HG02610 (cell line): ENCODE measurements around the gene ASIP.
"Not testable (repeated sequence)": the region's sequence is repeated elsewhere in the genome, so short reads cannot be mapped to it uniquely, and the experiment has no call there.

Experiments
- ATAC-seq: cut with Tn5 transposase; IDR thresholded peaks from one replicate; pipeline ENCODE4 v1.9.1; 2021; ENCODE audit warnings: mild to moderate bottlenecking, moderate library complexity; ENCODE audit not compliant: unreplicated experiment

The ASIP gene

DNA sequence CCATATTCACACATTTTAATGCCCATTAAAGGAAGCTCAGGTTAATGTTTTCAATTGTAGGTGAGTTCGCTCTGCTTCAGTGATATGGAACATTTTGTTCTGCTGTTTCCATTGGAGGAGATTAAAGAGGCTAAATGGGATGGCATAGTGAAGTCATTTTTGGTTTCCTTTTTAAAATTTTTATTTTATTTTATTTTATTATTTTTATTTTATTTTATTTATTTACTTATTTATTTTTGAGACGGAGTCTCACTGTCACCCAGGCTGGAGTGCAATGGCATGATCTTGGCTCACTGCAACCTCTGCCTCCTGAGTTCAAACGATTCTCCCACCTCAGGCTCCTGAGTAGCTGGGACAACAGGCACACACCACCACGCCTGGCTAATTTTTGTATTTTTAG lies 792 bp downstream of the ASIP start:
- ATAC-seq = not testable (repeated sequence)

DNA sequence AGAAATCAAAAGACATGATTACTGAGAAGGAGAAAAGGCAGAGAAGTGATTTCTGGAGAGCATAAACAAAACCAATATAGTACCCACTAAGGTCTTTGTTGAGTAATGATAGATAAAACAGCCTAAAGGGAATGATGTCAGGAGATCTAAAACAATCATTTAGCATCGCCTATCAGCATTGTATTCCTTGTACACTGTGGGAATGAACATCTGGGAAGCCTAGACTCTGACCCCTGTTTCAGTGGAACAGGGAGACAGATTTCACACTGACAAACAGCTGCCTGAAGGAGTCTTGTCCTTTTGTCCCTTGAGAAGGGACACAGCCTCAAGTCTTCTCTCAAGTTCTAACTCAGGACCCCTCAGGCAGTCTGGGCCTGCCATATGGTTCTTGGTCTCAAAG lies 1.7 kb downstream of the ASIP start:
- ATAC-seq = no peak

DNA sequence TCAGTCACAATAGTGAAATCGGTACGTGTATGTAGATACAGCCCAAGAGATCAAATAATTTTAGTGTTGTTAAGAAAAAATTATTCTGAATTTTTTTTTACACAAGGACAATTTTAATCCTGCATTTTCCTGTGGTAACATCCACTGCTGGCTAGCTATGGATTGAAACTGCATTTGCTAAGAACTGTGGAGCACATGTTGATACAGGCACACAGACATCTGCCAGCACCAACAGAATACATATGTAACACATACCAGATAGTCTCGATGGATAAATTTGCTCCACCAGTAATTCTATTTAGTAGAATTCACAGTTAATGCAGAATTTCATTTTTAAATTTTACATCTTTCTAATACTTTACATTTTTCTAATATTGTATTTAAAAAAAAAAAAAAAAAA lies 2.2 kb downstream of the ASIP start:
- no peak for ATAC-seq

DNA sequence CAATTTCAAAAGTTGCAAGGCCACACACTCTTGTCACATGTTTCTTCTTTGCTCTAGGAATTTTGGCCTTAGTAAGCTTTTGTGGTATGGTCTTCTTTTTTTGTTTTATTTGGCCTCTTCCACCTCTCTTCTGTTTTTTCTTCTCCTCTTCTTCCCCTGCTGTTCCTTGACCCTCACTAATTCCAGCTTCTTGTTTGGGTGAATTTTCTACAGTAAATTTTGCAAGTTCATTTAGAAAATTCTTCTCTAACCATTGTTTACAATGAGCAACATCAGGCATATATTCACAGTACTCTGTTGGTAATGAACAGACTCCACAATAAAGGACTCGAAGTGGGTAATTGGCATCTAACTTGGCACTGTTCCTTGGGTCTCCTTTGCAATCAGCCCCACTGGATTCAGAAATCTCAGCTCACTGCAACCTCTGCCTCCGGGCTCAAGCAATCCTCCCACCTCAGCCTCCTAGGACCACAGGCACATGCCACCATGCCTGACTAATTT lies 5.0 kb downstream of the ASIP start:
- no peak for ATAC-seq

- no peak for ATAC-seq
These were observed 8.1 kb downstream of the ASIP start for GRCh38 chr20:34249291-34249690.

DNA sequence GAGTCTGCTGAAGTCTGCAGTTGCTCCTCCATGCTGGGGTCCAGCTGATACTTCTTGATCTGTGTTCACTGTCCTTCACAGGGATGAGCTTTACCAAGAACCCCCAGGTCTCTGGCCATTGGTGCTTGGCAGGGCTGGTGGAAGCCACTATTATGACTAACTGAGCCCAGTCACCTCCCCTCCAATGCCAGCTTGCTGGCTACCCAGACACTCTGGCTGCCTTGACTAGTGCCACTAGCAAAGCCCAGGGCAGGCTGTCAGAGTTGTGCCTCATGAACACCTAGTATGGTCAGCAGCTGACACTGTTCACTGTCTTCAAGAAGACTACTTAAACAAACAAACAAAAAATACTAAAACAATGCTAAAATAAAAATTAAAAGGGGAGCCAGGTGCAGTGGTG lies 8.8 kb downstream of the ASIP start:
- ATAC-seq = no peak

- ATAC-seq = no peak
These were observed 10.4 kb downstream of the ASIP start for GRCh38 chr20:34251619-34252018.

GRCh38 chr20:34252431-34253086 lies 11.3 kb downstream of the ASIP start:
- ATAC-seq = not testable (repeated sequence)

- ATAC-seq = no peak
These were observed 13.8 kb downstream of the ASIP start for GRCh38 chr20:34254979-34255378.

DNA sequence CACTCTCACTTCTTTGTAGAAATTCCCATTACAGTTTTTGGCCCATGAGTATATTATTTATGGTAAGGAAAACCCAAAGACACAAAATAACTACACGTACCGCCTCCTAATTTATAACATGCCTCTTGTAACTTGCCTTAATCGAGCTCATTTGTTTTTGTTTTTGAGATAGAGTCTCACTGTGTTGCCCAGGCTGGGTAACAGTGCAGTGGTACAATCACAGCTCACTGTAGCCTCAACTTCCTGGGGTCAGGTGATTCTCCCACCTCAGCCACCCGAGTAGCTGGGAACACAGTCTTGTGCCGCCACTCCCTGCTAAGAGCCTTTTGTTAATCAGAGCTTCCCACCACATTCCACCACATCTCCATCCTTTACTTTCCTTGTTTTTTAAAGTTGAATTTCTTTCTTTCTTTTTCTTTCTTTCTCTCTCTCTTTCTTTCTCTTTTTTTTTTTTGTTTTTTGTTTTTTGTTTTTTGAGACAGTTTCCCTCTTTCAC lies 15.5 kb downstream of the ASIP start:
- ATAC-seq = no peak

GRCh38 chr20:34260208-34260942 lies 19.2 kb downstream of the ASIP start:
- no peak for ATAC-seq

GRCh38 chr20:34262488-34263288 lies 21.5 kb downstream of the ASIP start:
- no peak for ATAC-seq

- not testable (repeated sequence) for ATAC-seq
These were observed 22.2 kb downstream of the ASIP start for GRCh38 chr20:34263468-34263867.

GRCh38 chr20:34264141-34264540 lies 22.9 kb downstream of the ASIP start:
- no peak for ATAC-seq

- ATAC-seq = no peak
These were observed 26.9 kb downstream of the ASIP start for GRCh38 chr20:34268145-34268544.

DNA sequence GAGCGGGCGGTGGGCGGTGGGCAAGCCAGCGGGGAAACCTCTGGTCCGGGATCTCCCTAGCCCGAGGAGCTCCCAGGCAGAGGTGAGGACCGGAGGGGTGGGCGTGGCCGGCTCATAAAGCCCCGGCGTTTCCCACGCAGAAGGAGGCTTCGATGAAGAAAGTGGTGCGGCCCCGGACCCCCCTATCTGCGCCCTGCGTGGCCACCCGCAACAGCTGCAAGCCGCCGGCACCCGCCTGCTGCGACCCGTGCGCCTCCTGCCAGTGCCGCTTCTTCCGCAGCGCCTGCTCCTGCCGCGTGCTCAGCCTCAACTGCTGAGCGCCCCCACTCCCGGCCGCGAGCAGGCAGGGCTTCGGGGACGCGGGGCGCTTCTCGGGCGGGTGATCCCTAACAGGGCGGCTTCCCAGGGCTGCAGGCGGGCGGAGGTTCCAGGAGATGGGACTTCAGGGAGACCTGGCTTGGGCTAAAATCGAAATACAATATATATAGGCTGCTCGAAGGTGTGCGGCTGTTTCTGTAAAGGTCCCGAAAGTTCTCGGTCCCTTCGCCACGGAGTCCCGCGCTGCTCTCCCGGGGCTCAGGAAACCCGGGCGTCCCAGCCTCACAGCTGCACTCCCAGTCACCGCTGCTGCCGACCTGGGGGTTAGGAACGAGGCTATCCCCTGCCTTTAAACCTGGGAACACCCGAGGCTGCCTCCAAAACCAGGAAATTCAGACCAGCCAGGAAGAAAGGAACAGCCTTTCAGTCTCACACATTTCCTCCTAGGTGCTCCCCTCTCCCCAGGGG lies 27.8 kb downstream of the ASIP start:
- ATAC-seq = no peak

DNA sequence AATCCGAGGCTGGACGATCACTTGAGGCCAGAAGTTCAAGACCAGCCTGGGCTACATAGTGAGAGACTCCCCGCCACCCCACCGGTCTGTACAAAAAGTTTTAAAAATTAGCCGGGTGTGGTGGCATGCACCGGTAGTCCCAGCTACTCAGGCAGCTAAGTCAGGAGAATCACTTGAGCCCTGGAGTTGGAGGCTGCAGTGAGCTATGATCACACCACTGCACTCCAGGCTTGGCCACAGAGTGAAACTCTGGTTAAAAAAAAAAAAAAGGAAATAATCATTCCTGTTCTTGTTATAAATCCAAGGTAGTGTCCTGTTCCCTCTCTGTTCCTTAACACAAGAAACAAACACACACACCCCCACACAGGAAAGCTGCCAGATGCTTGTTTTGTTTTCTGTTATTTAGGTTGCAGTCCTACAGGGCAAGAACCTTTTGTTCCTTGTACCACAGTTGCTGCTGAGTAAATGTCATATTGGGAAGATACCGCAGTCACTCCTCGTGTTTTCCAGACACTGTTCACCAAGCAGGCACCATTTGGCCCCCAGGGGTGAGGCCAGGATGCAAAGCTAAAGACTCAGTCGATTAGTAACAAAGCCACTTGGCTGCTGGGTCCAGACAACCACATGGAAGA lies 28.9 kb downstream of the ASIP start:
- no peak for ATAC-seq

DNA sequence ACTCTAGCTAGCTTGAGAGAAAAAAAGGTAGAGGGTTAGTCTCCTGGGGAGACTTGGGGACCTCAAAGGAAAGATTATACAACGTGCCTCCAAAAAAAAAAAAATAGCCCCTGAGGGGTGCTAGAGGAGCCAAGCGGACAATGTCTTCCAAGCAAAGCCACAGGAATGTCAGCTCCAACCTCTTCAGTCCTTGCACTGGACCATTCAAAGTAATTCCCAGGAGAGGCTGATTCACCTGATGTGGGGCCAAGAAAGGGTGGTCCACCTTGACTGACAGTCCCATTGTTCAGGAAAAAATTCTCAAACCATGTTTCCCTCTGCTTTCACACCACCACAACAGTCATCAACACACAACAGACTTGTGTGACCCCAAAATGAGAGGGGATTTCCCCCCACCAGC lies 30.7 kb downstream of the ASIP start:
- no peak for ATAC-seq

GRCh38 chr20:34274694-34275093 lies 33.5 kb downstream of the ASIP start:
- ATAC-seq = no peak

- ATAC-seq = no peak
These were observed 40.0 kb downstream of the ASIP start for GRCh38 chr20:34281177-34281576.
